Measurements from ENCODE around the gene GALNT14. TPM values are rescaled to one million over a fixed set of nuclear protein-coding genes. Genes with fewer than 3 reads are reported as not detected.

GALNT14 gene
- total and polyA plus RNA-seq, 5 experiments from 2014 or later = 0.36 TPM; not detected in 4

GRCh38 chr2:31032475-31032874 is 105.8 kb downstream of the GALNT14 start:
- POLR2A ChIA-PET = no interaction called here

GRCh38 chr2:31031132-31031706 is 107.0 kb downstream of the GALNT14 start:
- H3K36me3 Mint-ChIP-seq = peaks cover 0 to 9% (median 0%) of the 10 kb centered on the region in 3 donors
- H3K4me1 Mint-ChIP-seq = no peaks in the 10 kb centered on the region
- peaks cover 0 to 30% (median 5%) of the 10 kb centered on the region in 5 donors for H3K27me3 Mint-ChIP-seq
- DNase-seq (no peak), ATAC-seq (no peak)
- H3K27ac Mint-ChIP-seq = no peak overlapping the region
- POLR2A ChIA-PET = no interaction called here
- H3K9me3 Mint-ChIP-seq = peaks cover 3 to 19% (median 9%) of the 10 kb centered on the region in 9 donors
- no peak overlapping the region for H3K4me3 Mint-ChIP-seq

More at GRCh38 chr2:31032475-31032874, 105.8 kb downstream of the GALNT14 start:
- ATAC-seq (no peak), DNase-seq (no peak)
- Mint-ChIP-seq H3K36me3 (peaks cover 0 to 22% (median 0%) of the 10 kb centered on the region in 3 donors), H3K9me3 (peaks cover 9 to 31% (median 20%) of the 10 kb centered on the region in 9 donors), H3K4me3 (no peak overlapping the region), H3K4me1 (no peaks in the 10 kb centered on the region), H3K27me3 (peaks cover 0 to 30% (median 5%) of the 10 kb centered on the region in 5 donors), H3K27ac (no peak overlapping the region)

- no peak for ATAC-seq
These were observed 109.8 kb downstream of the GALNT14 start for GRCh38 chr2:31028417-31028816.

GRCh38 chr2:31027549-31027948 is 110.7 kb downstream of the GALNT14 start:
- POLR2A ChIA-PET = no interaction called here

More at GRCh38 chr2:31028417-31028816, 109.8 kb downstream of the GALNT14 start:
- Mint-ChIP-seq H3K4me3 (no peak overlapping the region), H3K27ac (no peak overlapping the region), H3K9me3 (peaks cover 0 to 2% (median 0%) of the 10 kb centered on the region in 9 donors), H3K4me1 (no peaks in the 10 kb centered on the region), H3K27me3 (peaks cover 0 to 10% (median 4%) of the 10 kb centered on the region in 5 donors), H3K36me3 (no peaks in the 10 kb centered on the region)
- DNase-seq = no peak
- POLR2A ChIA-PET = no interaction called here

GRCh38 chr2:31023541-31023940 is 114.7 kb downstream of the GALNT14 start:
- DNase-seq = no peak
- POLR2A ChIA-PET = no interaction called here
- Mint-ChIP-seq H3K36me3 (no peaks in the 10 kb centered on the region), H3K27ac (peak overlapping the region in 1 of 10 donors; percentile 30), H3K4me1 (no peaks in the 10 kb centered on the region), H3K27me3 (peaks cover 0 to 4% (median 0%) of the 10 kb centered on the region in 5 donors), H3K9me3 (no peaks in the 10 kb centered on the region), H3K4me3 (no peak overlapping the region)
- ATAC-seq = no peak

More at GRCh38 chr2:31027549-31027948, 110.7 kb downstream of the GALNT14 start:
- no peaks in the 10 kb centered on the region for H3K36me3 Mint-ChIP-seq
- H3K9me3 Mint-ChIP-seq = no peaks in the 10 kb centered on the region
- no peak overlapping the region for H3K27ac Mint-ChIP-seq
- H3K4me1 Mint-ChIP-seq = no peaks in the 10 kb centered on the region
- DNase-seq = no peak
- H3K27me3 Mint-ChIP-seq = peaks cover 0 to 10% (median 2%) of the 10 kb centered on the region in 5 donors
- no peak for ATAC-seq
- H3K4me3 Mint-ChIP-seq = no peak overlapping the region

GRCh38 chr2:31020713-31021112 is 117.5 kb downstream of the GALNT14 start:
- Mint-ChIP-seq H3K36me3 (no peaks in the 10 kb centered on the region), H3K27ac (no peak overlapping the region), H3K4me1 (no peaks in the 10 kb centered on the region), H3K9me3 (no peaks in the 10 kb centered on the region), H3K4me3 (no peak overlapping the region), H3K27me3 (peaks cover 0 to 4% (median 0%) of the 10 kb centered on the region in 5 donors)
- POLR2A ChIA-PET = no interaction called here
- ATAC-seq (no peak), DNase-seq (no peak)

GRCh38 chr2:31018280-31018679 is 120.0 kb downstream of the GALNT14 start:
- H3K36me3 Mint-ChIP-seq = no peaks in the 10 kb centered on the region
- no peak overlapping the region for H3K4me3 Mint-ChIP-seq
- peaks cover 0 to 2% (median 0%) of the 10 kb centered on the region in 4 donors for H3K4me1 Mint-ChIP-seq
- peaks cover 0 to 3% (median 0%) of the 10 kb centered on the region in 5 donors for H3K27me3 Mint-ChIP-seq
- no peaks in the 10 kb centered on the region for H3K9me3 Mint-ChIP-seq
- ATAC-seq (no peak), DNase-seq (no peak)
- no peak overlapping the region for H3K27ac Mint-ChIP-seq
- POLR2A ChIA-PET = no interaction called here

GRCh38 chr2:31016648-31017047 is 121.6 kb downstream of the GALNT14 start:
- POLR2A ChIA-PET = no interaction called here
- ATAC-seq = no peak
- Mint-ChIP-seq H3K27me3 (peaks cover 0 to 7% (median 4%) of the 10 kb centered on the region in 5 donors), H3K4me3 (no peak overlapping the region), H3K27ac (no peak overlapping the region), H3K36me3 (no peaks in the 10 kb centered on the region), H3K9me3 (no peaks in the 10 kb centered on the region), H3K4me1 (peaks cover 0 to 2% (median 0%) of the 10 kb centered on the region in 4 donors)
- no peak for DNase-seq

GRCh38 chr2:31014516-31014915 is 123.7 kb downstream of the GALNT14 start:
- Mint-ChIP-seq H3K27ac (peak overlapping the region in 1 of 10 donors; percentile 41), H3K36me3 (no peaks in the 10 kb centered on the region), H3K4me1 (peaks cover 0 to 2% (median 0%) of the 10 kb centered on the region in 4 donors), H3K27me3 (peaks cover 3 to 17% (median 12%) of the 10 kb centered on the region in 5 donors), H3K4me3 (no peak overlapping the region), H3K9me3 (no peaks in the 10 kb centered on the region)
- DNase-seq = no peak
- ATAC-seq = no peak
- POLR2A ChIA-PET = no interaction called here

GRCh38 chr2:31013301-31013700 is 124.9 kb downstream of the GALNT14 start:
- no peaks in the 10 kb centered on the region for H3K9me3 Mint-ChIP-seq
- H3K27me3 Mint-ChIP-seq = peaks cover 3 to 21% (median 12%) of the 10 kb centered on the region in 5 donors
- ATAC-seq (no peak), DNase-seq (no peak)
- H3K36me3 Mint-ChIP-seq = no peaks in the 10 kb centered on the region
- POLR2A ChIA-PET = no interaction called here
- H3K27ac Mint-ChIP-seq = no peak overlapping the region
- peaks cover 0 to 2% (median 0%) of the 10 kb centered on the region in 4 donors for H3K4me1 Mint-ChIP-seq
- no peak overlapping the region for H3K4me3 Mint-ChIP-seq

- DNase-seq (no peak), ATAC-seq (no peak)
- Mint-ChIP-seq H3K9me3 (no peaks in the 10 kb centered on the region), H3K4me1 (peaks cover 0 to 2% (median 0%) of the 10 kb centered on the region in 4 donors), H3K4me3 (no peak overlapping the region), H3K27ac (no peak overlapping the region), H3K36me3 (no peaks in the 10 kb centered on the region), H3K27me3 (peaks cover 3 to 21% (median 12%) of the 10 kb centered on the region in 5 donors)
- POLR2A ChIA-PET = no interaction called here
These were observed 125.8 kb downstream of the GALNT14 start for GRCh38 chr2:31012406-31012805.

- Mint-ChIP-seq H3K4me3 (no peak overlapping the region), H3K27me3 (peaks cover 3 to 21% (median 12%) of the 10 kb centered on the region in 5 donors), H3K9me3 (no peaks in the 10 kb centered on the region), H3K36me3 (no peaks in the 10 kb centered on the region), H3K4me1 (peaks cover 0 to 2% (median 0%) of the 10 kb centered on the region in 4 donors), H3K27ac (no peak overlapping the region)
- DNase-seq = no peak
- POLR2A ChIA-PET = no interaction called here
- ATAC-seq = no peak
These were observed 126.7 kb downstream of the GALNT14 start for GRCh38 chr2:31011587-31011986.

GRCh38 chr2:31008561-31009114 is 129.6 kb downstream of the GALNT14 start:
- H3K4me1 Mint-ChIP-seq = no peaks in the 10 kb centered on the region
- no peak for ATAC-seq
- POLR2A ChIA-PET = no interaction called here
- no peaks in the 10 kb centered on the region for H3K9me3 Mint-ChIP-seq
- DNase-seq = no peak
- peak overlapping the region in 1 of 10 donors; percentile 32 for H3K27ac Mint-ChIP-seq
- no peaks in the 10 kb centered on the region for H3K36me3 Mint-ChIP-seq
- no peak overlapping the region for H3K4me3 Mint-ChIP-seq
- peaks cover 3 to 18% (median 17%) of the 10 kb centered on the region in 5 donors for H3K27me3 Mint-ChIP-seq
